GM23338 (cell line): ENCODE results near the gene ZNF281. TPM values are rescaled to one million over a fixed set of nuclear protein-coding genes. Genes with fewer than 3 reads are reported as not detected.

Experiments
- ATAC-seq: fragments of 200-7000 bp; cut with Tn5 transposase; 3 replicates; pipeline ENCODE4 v1.9.1; 2020
- DNase-seq: peaks from one replicate; pipeline ENCODE4 v3.0.0-alpha.2; 2015; ENCODE audit warnings: low spot score
- H2AFZ ChIP-seq: fragments of 200-600 bp; sonication (generic); 2 replicates; pipeline ENCODE4 v1.8.0; 2016; ENCODE audit warnings: antibody characterized with exemption, mild to moderate bottlenecking, moderate library complexity
- H3F3A ChIP-seq: fragments of 200-600 bp; sonication (generic); replicated peaks from 2 replicates; pipeline ENCODE4 v1.8.0; 2017; ENCODE audit warnings: antibody characterized with exemption, mixed run types, low read depth
- H3K27ac ChIP-seq: fragments of 200-600 bp; sonication (generic); 2 replicates; pipeline ENCODE4 v1.6.1; 2016; ENCODE audit warnings: low read depth
- H3K27me3 ChIP-seq: fragments of 200-600 bp; sonication (generic); 2 replicates; pipeline ENCODE4 v1.8.0; 2016; ENCODE audit warnings: mild to moderate bottlenecking, mixed run types, moderate library complexity; ENCODE audit not compliant: insufficient read depth
- H3K36me3 ChIP-seq: fragments of 200-600 bp; sonication (generic); 2 replicates; pipeline ENCODE4 v1.8.0; 2016; ENCODE audit warnings: mild to moderate bottlenecking; ENCODE audit not compliant: insufficient read depth
- H3K4me1 ChIP-seq: fragments of 200-600 bp; sonication (generic); 2 replicates; pipeline ENCODE4 v1.8.0; 2016; ENCODE audit warnings: mild to moderate bottlenecking, moderate library complexity; ENCODE audit not compliant: insufficient read depth
- H3K4me2 ChIP-seq: fragments of 200-600 bp; sonication (generic); 2 replicates; pipeline ENCODE4 v1.7.1; 2017; ENCODE audit warnings: mixed run types
- H3K4me3 ChIP-seq: fragments of 200-600 bp; sonication (generic); 2 replicates; pipeline ENCODE4 v1.6.1; 2016; ENCODE audit warnings: mixed run types
- H3K79me2 ChIP-seq: fragments of 200-600 bp; sonication (generic); replicated peaks from 2 replicates; pipeline ENCODE4 v1.8.0; 2017; ENCODE audit warnings: mild to moderate bottlenecking; ENCODE audit not compliant: insufficient read depth
- H3K9me2 ChIP-seq: fragments of 200-600 bp; sonication (generic); 2 replicates; pipeline ENCODE4 v1.8.0; 2017; ENCODE audit not compliant: insufficient read depth
- H4K20me1 ChIP-seq: fragments of 200-600 bp; sonication (generic); replicated peaks from 2 replicates; pipeline ENCODE4 v1.8.0; 2017; ENCODE audit warnings: mild to moderate bottlenecking; ENCODE audit not compliant: insufficient read depth
- H3K27ac Mint-ChIP-seq: 2 replicates; pipeline ENCODE4 v1.8.0; 2020; ENCODE audit warnings: inconsistent platforms, mild to moderate bottlenecking, moderate library complexity, mixed read lengths
- H3K27me3 Mint-ChIP-seq: 3 replicates; pipeline ENCODE4 v1.8.0; 2022; ENCODE audit warnings: low read depth, mild to moderate bottlenecking, moderate library complexity, mixed read lengths, inconsistent platforms; ENCODE audit not compliant: insufficient read depth, poor library complexity
- H3K36me3 Mint-ChIP-seq: 3 replicates; pipeline ENCODE4 v1.8.0; 2021; ENCODE audit warnings: low read depth, mild to moderate bottlenecking, inconsistent platforms, moderate library complexity, mixed read lengths
- H3K4me1 Mint-ChIP-seq: 3 replicates; pipeline ENCODE4 v1.8.0; 2020; ENCODE audit warnings: mild to moderate bottlenecking, inconsistent platforms, mixed read lengths
- H3K4me3 Mint-ChIP-seq: 3 replicates; pipeline ENCODE4 v1.8.0; 2021; ENCODE audit warnings: moderate library complexity, mild to moderate bottlenecking, inconsistent platforms, mixed read lengths
- H3K9me3 Mint-ChIP-seq: 3 replicates; pipeline ENCODE4 v1.8.0; 2020; ENCODE audit warnings: moderate library complexity, mild to moderate bottlenecking, inconsistent platforms, mixed read lengths
- CREB1 ChIP-seq: fragments of 250-450 bp; sonication (Bioruptor Pico); IDR thresholded peaks from 2 replicates; pipeline ENCODE4 v1.5.0; 2020; ENCODE audit warnings: low read depth, mild to moderate bottlenecking, moderate library complexity
- EZH2 ChIP-seq: fragments of 200-600 bp; sonication (generic); IDR thresholded peaks from one replicate; pipeline ENCODE4 v1.8.0; 2017; ENCODE audit warnings: antibody characterized with exemption, mild to moderate bottlenecking, low read depth; ENCODE audit not compliant: unreplicated experiment
- EZH2phosphoT487 ChIP-seq: fragments of 200-600 bp; sonication (generic); IDR thresholded peaks from one replicate; pipeline ENCODE4 v1.8.1; 2018; ENCODE audit warnings: antibody characterized with exemption; ENCODE audit not compliant: unreplicated experiment
- NANOG ChIP-seq: IDR thresholded peaks from 2 replicates; pipeline ENCODE4 v1.6.1; 2016; ENCODE audit warnings: antibody characterized with exemption, borderline replicate concordance
- REST ChIP-seq: IDR thresholded peaks from one replicate; pipeline ENCODE4 v1.6.1; 2018; ENCODE audit warnings: antibody characterized with exemption; ENCODE audit not compliant: unreplicated experiment
- ZNF114 ChIP-seq: fragments of 250-450 bp; sonication (Bioruptor Pico); IDR thresholded peaks from 2 replicates; pipeline ENCODE4 v1.5.0; 2020; ENCODE audit warnings: mild to moderate bottlenecking, moderate library complexity
- ZNF331 ChIP-seq: fragments of 250-450 bp; sonication (Bioruptor Pico); IDR thresholded peaks from 2 replicates; pipeline ENCODE4 v1.5.0; 2020; ENCODE audit warnings: low read depth, mild to moderate bottlenecking, moderate library complexity
- ZNF462 ChIP-seq: fragments of 250-450 bp; sonication (Bioruptor Pico); IDR thresholded peaks from 2 replicates; pipeline ENCODE4 v1.5.0; 2020; ENCODE audit warnings: mild to moderate bottlenecking, moderate library complexity
- polyA plus RNA-seq: library from polyadenylated mRNA; unstranded; fragments of >200 nt; fragmentation: Nextera tagmentation; extraction: Ambion mirVana; gene quantifications from 2 replicates; pipeline ENCODE4 v1.2.1, GENCODE V29; 2016
- total RNA-seq: library from RNA; depleted of rRNA; stranded (reverse); fragments of >200 nt; shearing (Covaris generic); gene quantifications from 2 replicates; pipeline ENCODE4 v1.2.3, GENCODE V29; 2014

The ZNF281 gene
- total and polyA plus RNA-seq, 2 experiments from 2014 or later: 62.1 to 79.3 TPM

- no peak for TF ChIP-seq ZNF462 (CRISPR knock-in tag)
- TF ChIP-seq REST: no peak
Measured at GRCh38 chr1:200452850-200453552, 43.2 kb upstream of the ZNF281 start (continued).

- H3K9me3 Mint-ChIP-seq: no peaks in the 10 kb centered on the region
- Histone ChIP-seq H3K27ac (no peak overlapping the region), H3K4me3 (no peak overlapping the region), H3K79me2 (no peaks in the 10 kb centered on the region), H4K20me1 (no peaks in the 10 kb centered on the region; the same call in 1 of the 2 replicates), H2AFZ (no peak overlapping the region), H3K9me2 (no peaks in the 10 kb centered on the region), H3K27me3 (no peaks in the 10 kb centered on the region), H3K4me2 (no peak overlapping the region), H3K4me1 (peaks cover 12% of the 10 kb centered on the region), H3F3A (peaks cover 3% of the 10 kb centered on the region; the same call in 1 of the 2 replicates), H3K36me3 (peaks cover 7% of the 10 kb centered on the region; the same call in 1 of the 2 replicates)
- H3K27ac Mint-ChIP-seq: no peak overlapping the region
- H3K36me3 Mint-ChIP-seq: peaks cover 42% of the 10 kb centered on the region
- DNase-seq (no peak), ATAC-seq (no peak)
- no peak overlapping the region for H3K4me3 Mint-ChIP-seq
- H3K4me1 Mint-ChIP-seq: peaks cover 11% of the 10 kb centered on the region
- no peaks in the 10 kb centered on the region for H3K27me3 Mint-ChIP-seq
- TF ChIP-seq CREB1 (CRISPR knock-in tag) (no peak), ZNF331 (CRISPR knock-in tag) (no peak), REST (no peak), EZH2 (no peak), EZH2phosphoT487 (no peak), ZNF114 (CRISPR knock-in tag) (no peak), NANOG (no peak)
Measured at GRCh38 chr1:200448034-200448762, 38.4 kb upstream of the ZNF281 start.
